H1 (cell line): Measurements from ENCODE around the gene GUCY1A1. TPM values are rescaled to one million over a fixed set of nuclear protein-coding genes. Genes with fewer than 3 reads are reported as not detected.

Experiments
- CTCF ChIA-PET: fragments of 300-600 bp; sonication (Branson Sonifier 250); formaldehyde crosslinking; loops from one replicate; lab custom pipeline; 2021; ENCODE audit not compliant: partially characterized antibody; lab: Charles Lee
- POLR2A ChIA-PET: fragments of 300-600 bp; sonication (Branson Sonifier 250); formaldehyde crosslinking; loops from one replicate; lab custom pipeline; 2021; ENCODE audit warnings: inconsistent platforms; ENCODE audit not compliant: partially characterized antibody; lab: Charles Lee
- DNase-seq, 2 experiments: peaks; one replicate each; pipeline versions ENCODE4 v3.0.0 to v3.0.0-alpha.2; 2010 to 2022; ENCODE audit warnings: low spot score in 2 of 2, low read depth in 1 of 2, mixed read lengths in 1 of 2
- FAIRE-seq: peaks from 2 replicates; lab custom pipeline; 2011; peaks lifted over from hg19 to GRCh38; lab: Jason Lieb, UNC
- H2AFZ ChIP-seq: 2 replicates; pipeline ENCODE4 v1.8.1; 2012; ENCODE audit warnings: low read length, inconsistent platforms
- H2AK5ac ChIP-seq: 2 replicates; pipeline ENCODE4 v1.6.1; 2013; ENCODE audit warnings: low read depth, low read length
- H2BK120ac ChIP-seq: replicated peaks from 2 replicates; pipeline ENCODE3; 2013; ENCODE audit warnings: low read depth, low read length, inconsistent platforms
- H2BK12ac ChIP-seq: 2 replicates; pipeline ENCODE4 v1.6.1; 2013; ENCODE audit warnings: low read depth, low read length
- H2BK15ac ChIP-seq: 2 replicates; pipeline ENCODE4 v1.6.1; 2013; ENCODE audit warnings: low read length
- H2BK20ac ChIP-seq: 2 replicates; pipeline ENCODE4 v1.6.1; 2013; ENCODE audit warnings: low read length
- H2BK5ac ChIP-seq: 2 replicates; pipeline ENCODE4 v1.6.1; 2013; ENCODE audit warnings: low read depth, low read length
- H3K14ac ChIP-seq: 2 replicates; pipeline ENCODE4 v1.6.1; 2013; ENCODE audit warnings: inconsistent platforms; ENCODE audit not compliant: insufficient read length
- H3K18ac ChIP-seq: 2 replicates; pipeline ENCODE4 v1.6.1; 2013; ENCODE audit warnings: low read length; ENCODE audit errors: extremely low read depth
- H3K23ac ChIP-seq: 2 replicates; pipeline ENCODE4 v1.6.1; 2013; ENCODE audit warnings: inconsistent platforms; ENCODE audit not compliant: insufficient read length
- H3K23me2 ChIP-seq: 2 replicates; pipeline ENCODE4 v1.6.1; 2013; ENCODE audit warnings: low read depth, low read length
- H3K27ac ChIP-seq: 2 replicates; pipeline ENCODE4 v1.6.1; 2011; ENCODE audit warnings: low read depth, low read length, inconsistent platforms
- H3K27me3 ChIP-seq, 4 experiments: replicated peaks in 1 of 4; 1 replicate in 1 of 4; 2 replicates in 3 of 4; pipeline versions ENCODE4 v1.6.1 to v1.8.1; 2011 to 2013; ENCODE audit warnings: low read length in 3 of 4, mild to moderate bottlenecking in 3 of 4, inconsistent platforms in 2 of 4, mixed read lengths in 2 of 4, moderate library complexity in 1 of 4; ENCODE audit not compliant: control insufficient read depth in 3 of 4, insufficient read depth in 3 of 4; ENCODE audit errors: extremely low read depth in 1 of 4
- H3K36me3 ChIP-seq, 4 experiments: 2 replicates each; pipeline versions ENCODE4 v1.6.1 to v1.8.1; 2011 to 2013; ENCODE audit warnings: mild to moderate bottlenecking in 4 of 4, low read length in 3 of 4, moderate library complexity in 2 of 4, control low read depth in 1 of 4, inconsistent platforms in 1 of 4; ENCODE audit not compliant: insufficient read depth in 4 of 4, control insufficient read depth in 2 of 4
- H3K4ac ChIP-seq: replicated peaks from 2 replicates; pipeline ENCODE3; 2013; ENCODE audit warnings: low read length, low read depth, mixed read lengths, inconsistent platforms; ENCODE audit not compliant: insufficient read length
- H3K4me1 ChIP-seq, 4 experiments: replicated peaks in 1 of 4; 1 replicate in 1 of 4; 2 replicates in 3 of 4; pipeline versions ENCODE4 v1.6.1 to v1.8.1; 2011 to 2013; ENCODE audit warnings: low read length in 3 of 4, inconsistent platforms in 2 of 4, mixed read lengths in 1 of 4; ENCODE audit not compliant: insufficient read depth in 4 of 4, control insufficient read depth in 3 of 4
- H3K4me2 ChIP-seq, 2 experiments: 2 replicates each; pipeline versions ENCODE4 v1.6.1 to v1.8.1; 2011 to 2013; ENCODE audit warnings: low read depth in 2 of 2, low read length in 2 of 2, control low read depth in 1 of 2, inconsistent platforms in 1 of 2, mild to moderate bottlenecking in 1 of 2; ENCODE audit not compliant: insufficient read depth in 1 of 2
- H3K4me3 ChIP-seq, 4 experiments: fragments of 200-600, 300-600 bp in 1 of 4; sonication (generic), shearing (Covaris generic), sonication (Bioruptor Twin) in 1 of 4; 2 replicates each; pipeline versions ENCODE4 v1.5.1 to v1.8.1; 2011 to 2016; ENCODE audit warnings: low read length in 4 of 4, low read depth in 3 of 4, control low read depth in 2 of 4, inconsistent platforms in 2 of 4, mild to moderate bottlenecking in 2 of 4, mixed read lengths in 1 of 4, moderate library complexity in 1 of 4; ENCODE audit not compliant: insufficient read depth in 2 of 4; ENCODE audit errors: extremely low read depth in 1 of 4
- H3K56ac ChIP-seq: replicated peaks from 2 replicates; pipeline ENCODE3; 2013; ENCODE audit warnings: low read depth, mild to moderate bottlenecking, mixed read lengths, low read length, inconsistent platforms; ENCODE audit not compliant: insufficient read length
- H3K79me1 ChIP-seq: 2 replicates; pipeline ENCODE4 v1.6.1; 2013; ENCODE audit warnings: low read depth, low read length, control low read depth
- H3K79me2 ChIP-seq, 2 experiments: 2 replicates each; pipeline versions ENCODE4 v1.6.1 to v1.8.1; 2012 to 2013; ENCODE audit warnings: low read length in 2 of 2, mild to moderate bottlenecking in 2 of 2, inconsistent platforms in 1 of 2; ENCODE audit not compliant: insufficient read depth in 2 of 2, control insufficient read depth in 1 of 2
- H3K9ac ChIP-seq, 4 experiments: replicated peaks in 1 of 4; 1 replicate in 1 of 4; 2 replicates in 3 of 4; pipeline versions ENCODE4 v1.6.1 to v1.8.1; 2011 to 2013; ENCODE audit warnings: low read depth in 3 of 4, low read length in 3 of 4, control low read depth in 2 of 4, mild to moderate bottlenecking in 2 of 4, moderate library complexity in 2 of 4, inconsistent platforms in 1 of 4; ENCODE audit errors: extremely low read depth in 1 of 4
- H3K9me3 ChIP-seq, 2 experiments: 2 replicates each; pipeline versions ENCODE4 v1.6.1 to v1.8.1; 2012 to 2013; ENCODE audit warnings: mild to moderate bottlenecking in 2 of 2, moderate library complexity in 2 of 2, control low read depth in 1 of 2, inconsistent platforms in 1 of 2, low read depth in 1 of 2, low read length in 1 of 2, mixed read lengths in 1 of 2; ENCODE audit not compliant: insufficient read depth in 2 of 2
- H4K20me1 ChIP-seq, 2 experiments: replicated peaks in 1 of 2; 2 replicates each; pipeline versions ENCODE3 to v1.8.1; 2011 to 2013; ENCODE audit warnings: inconsistent platforms in 2 of 2, low read length in 2 of 2, mild to moderate bottlenecking in 1 of 2; ENCODE audit not compliant: insufficient read depth in 2 of 2, control insufficient read depth in 1 of 2
- H4K5ac ChIP-seq: 2 replicates; pipeline ENCODE4 v1.6.1; 2013; ENCODE audit warnings: low read length, low read depth, mixed read lengths, inconsistent platforms; ENCODE audit not compliant: insufficient read length
- H4K8ac ChIP-seq: 2 replicates; pipeline ENCODE4 v1.8.0; 2013; ENCODE audit warnings: mild to moderate bottlenecking, moderate library complexity, low read length, inconsistent platforms; ENCODE audit not compliant: insufficient read depth; ENCODE audit errors: extremely low read depth
- H4K91ac ChIP-seq: replicated peaks from 2 replicates; pipeline ENCODE3; 2013; ENCODE audit warnings: low read length, mixed read lengths, inconsistent platforms; ENCODE audit not compliant: insufficient read length
- CTBP2 ChIP-seq: IDR thresholded peaks from 2 replicates; pipeline ENCODE4 v1.7.0; 2011; ENCODE audit warnings: borderline replicate concordance, mild to moderate bottlenecking, moderate library complexity, mixed read lengths, low read length; ENCODE audit not compliant: insufficient read depth, insufficient read length
- POLR2A ChIP-seq, 2 experiments: IDR thresholded peaks; 1 replicate in 1 of 2; 2 replicates in 1 of 2; pipeline ENCODE4 v1.6.1; 2011; ENCODE audit warnings: low read depth in 2 of 2, low read length in 2 of 2, mild to moderate bottlenecking in 2 of 2; ENCODE audit errors: control extremely low read depth in 1 of 2
- WGBS, 2 experiments: shearing (Covaris generic) in 1 of 2; methylation state at CpG; one replicate each; pipeline versions ENCODE4 v1.1.6 to v1.1.7; 2013 to 2015; ENCODE audit warnings: low lambda C conversion rate in 2 of 2, mixed read lengths in 2 of 2, inconsistent platforms in 1 of 2, low coverage in 1 of 2, missing lambda C conversion rate in 1 of 2; ENCODE audit not compliant: insufficient replicate concordance in 2 of 2, insufficient coverage in 1 of 2, insufficient read length in 1 of 2; ENCODE audit errors: extremely low coverage in 1 of 2, missing lambda C conversion rate in 1 of 2; 5-methylcytosine and 5-hydroxymethylcytosine counted together
- polyA plus RNA-seq, 7 experiments: library from polyadenylated mRNA; depleted of rRNA in 3 of 7; stranded (reverse) in 5 of 7; unstranded in 2 of 7; fragments of >200 nt in 5 of 7; fragments of 200-250 nt in 2 of 7; gene quantifications; 1 replicate in 5 of 7; 2 replicates in 1 of 7; 4 replicates in 1 of 7; pipeline versions ENCODE4 v1.2.1 to v1.2.3, GENCODE V29; 2011 to 2013; ENCODE audit warnings: missing spikeins in 2 of 7, mixed read lengths in 2 of 7
- total RNA-seq: library from RNA; stranded (reverse); fragmentation: NEBNext Ultra II Directional; extraction: Animal tissue kit (Norgen Biotek cat#: 25700); gene quantifications from 2 replicates; pipeline ENCODE4 v1.2.1, GENCODE V29; 2021

The GUCY1A1 gene
- total and polyA plus RNA-seq, 2 of the 8 experiments (the other 6 are each of a cell fraction or from before 2014, with no cell fraction given): not detected

- ChIA-PET CTCF (no interaction called here), POLR2A (no interaction called here)
- Histone ChIP-seq H3K36me3 (no peaks in the 10 kb centered on the region), H4K91ac (no peak overlapping the region), H4K8ac (no peak overlapping the region), H3K79me1 (no peaks in the 10 kb centered on the region), H3K4me2 (no peak overlapping the region; a peak in 1 of 4 replicates), H2BK20ac (no peak overlapping the region), H3K23ac (no peak overlapping the region), H2BK12ac (no peak overlapping the region), H3K14ac (no peak overlapping the region), H3K4ac (no peak overlapping the region), H2BK120ac (no peak overlapping the region), H2AFZ (no peak overlapping the region), H3K79me2 (no peaks in the 10 kb centered on the region), H3K27me3 (peaks cover 31 to 46% (median 39%) of the 10 kb centered on the region in 4 experiments), H4K20me1 (peaks cover 0 to 1% of the 10 kb centered on the region in 2 experiments), H3K4me1 (no peaks in the 10 kb centered on the region; a peak in 2 of 7 replicates), H3K27ac (no peak overlapping the region), H3K18ac (no peak overlapping the region), H3K23me2 (peaks cover 11% of the 10 kb centered on the region; the same call in 1 of the 2 replicates), H2BK15ac (no peak overlapping the region), H3K9ac (no peak overlapping the region), H3K56ac (no peak overlapping the region), H3K9me3 (no peaks in the 10 kb centered on the region), H2AK5ac (no peak overlapping the region), H2BK5ac (no peak overlapping the region), H4K5ac (no peak overlapping the region), H3K4me3 (no peak overlapping the region)
- FAIRE-seq (no peak), DNase-seq (no peak)
- TF ChIP-seq CTBP2 (no peak), POLR2A (IDR thresholded peaks at IDR 0.05; ENCODE audit: control extremely low read depth in 1 of 2, low read depth in 2 of 2, low read length in 2 of 2) (no peak)
- WGBS, 2 experiments: 72% methylated on average over 9 of the region's 9 CpGs; no CpG with 5 or more reads in 1 of the 2 experiments
Observed at GRCh38 chr4:155668707-155669220, 2.1 kb downstream of the GUCY1A1 start.
